NCI-H2081 (cell line): ENCODE data around the gene CPZ.
"Not testable (repeated sequence)": the region's sequence is repeated elsewhere in the genome, so short reads cannot be mapped to it uniquely, and the experiment has no call there.

Experiments
- DNase-seq, 2 experiments: peaks; one replicate each; lab custom pipeline; 2025; lab: John Stamatoyannopoulos, UW

The CPZ gene

DNA sequence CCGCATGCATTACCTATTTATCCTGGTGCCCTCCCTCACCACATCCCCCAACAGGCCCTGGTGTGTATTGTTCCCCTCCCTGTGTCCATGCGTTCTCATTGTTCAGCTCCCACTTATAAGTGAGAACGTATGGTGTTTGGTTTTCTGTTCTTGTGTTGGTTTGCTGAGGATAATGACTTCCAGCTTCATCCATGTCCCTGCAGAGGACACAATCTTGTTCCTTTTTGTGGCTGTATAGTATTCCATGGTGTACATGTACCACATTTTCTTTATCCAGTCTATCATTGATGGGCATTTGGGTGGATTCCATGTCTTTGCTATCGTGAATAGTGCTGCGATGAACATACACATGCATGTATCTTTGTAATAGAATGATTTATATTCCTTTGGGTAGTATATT, 61.6 kb downstream of the CPZ start:
- DNase-seq, result not testable (repeated sequence)

DNA sequence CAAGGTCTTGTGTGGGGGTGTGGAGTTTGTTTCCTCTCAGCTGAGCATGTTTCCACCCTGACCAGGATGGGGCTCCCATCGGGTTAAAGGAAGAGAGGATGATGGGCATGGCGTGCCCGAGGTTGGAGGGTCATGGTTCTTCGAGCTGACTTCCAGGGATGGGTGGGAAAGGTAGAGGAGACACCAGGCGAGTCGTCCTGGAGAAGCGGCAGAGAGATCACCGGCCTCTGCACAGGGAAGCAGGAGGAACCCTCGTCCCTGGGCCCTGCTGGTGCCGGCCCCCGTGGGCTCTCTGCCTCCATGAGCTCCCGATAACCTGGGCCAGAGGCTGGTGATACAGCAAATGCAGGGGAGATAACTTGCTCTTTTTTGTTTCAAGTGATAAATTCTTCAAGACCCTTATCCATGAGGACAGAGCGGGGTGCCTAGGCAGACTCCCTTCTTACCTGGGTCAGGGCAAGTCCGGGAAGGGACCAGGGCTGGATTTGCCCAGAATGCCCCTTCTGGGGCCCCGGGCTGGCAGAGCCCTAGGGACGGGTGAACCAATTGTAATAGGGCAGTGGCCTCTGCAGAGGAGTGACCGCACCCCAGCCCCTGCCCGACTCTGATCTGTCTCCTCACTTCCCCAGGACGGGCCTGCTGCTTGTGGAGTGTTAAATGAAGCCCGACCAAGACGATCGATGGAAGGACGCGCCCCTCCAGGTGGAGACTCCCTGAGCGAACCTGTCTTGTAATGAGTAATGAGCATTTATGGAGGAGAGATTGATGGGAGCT, 63.0 kb downstream of the CPZ start:
- DNase-seq, result no peak

GRCh38 chr4:8656185-8656517, 63.6 kb downstream of the CPZ start:
- no peak for DNase-seq

GRCh38 chr4:8656711-8657380, 64.3 kb downstream of the CPZ start:
- no peak for DNase-seq

GRCh38 chr4:8657381-8658088, 65.0 kb downstream of the CPZ start:
- no peak for DNase-seq

DNA sequence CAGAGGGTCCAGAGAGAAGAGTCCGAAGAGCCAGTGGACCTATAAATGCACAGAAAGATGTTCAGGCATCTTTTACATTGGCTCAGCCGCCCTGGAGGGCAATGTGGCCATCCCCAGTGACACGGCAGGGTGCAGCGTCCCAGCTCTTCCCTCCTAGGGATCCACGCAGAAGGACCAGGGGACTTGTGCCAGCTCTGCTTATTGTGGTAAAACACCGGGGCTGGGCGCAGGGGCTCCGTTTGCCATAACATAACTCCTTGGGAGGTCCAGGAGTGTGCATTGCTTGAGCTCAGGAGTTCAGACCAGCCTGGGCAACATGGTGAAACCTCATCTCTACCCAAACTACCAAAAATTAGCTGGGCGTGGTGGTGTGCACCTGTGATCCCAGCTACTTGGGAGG, 70.2 kb downstream of the CPZ start:
- DNase-seq, result no peak

DNA sequence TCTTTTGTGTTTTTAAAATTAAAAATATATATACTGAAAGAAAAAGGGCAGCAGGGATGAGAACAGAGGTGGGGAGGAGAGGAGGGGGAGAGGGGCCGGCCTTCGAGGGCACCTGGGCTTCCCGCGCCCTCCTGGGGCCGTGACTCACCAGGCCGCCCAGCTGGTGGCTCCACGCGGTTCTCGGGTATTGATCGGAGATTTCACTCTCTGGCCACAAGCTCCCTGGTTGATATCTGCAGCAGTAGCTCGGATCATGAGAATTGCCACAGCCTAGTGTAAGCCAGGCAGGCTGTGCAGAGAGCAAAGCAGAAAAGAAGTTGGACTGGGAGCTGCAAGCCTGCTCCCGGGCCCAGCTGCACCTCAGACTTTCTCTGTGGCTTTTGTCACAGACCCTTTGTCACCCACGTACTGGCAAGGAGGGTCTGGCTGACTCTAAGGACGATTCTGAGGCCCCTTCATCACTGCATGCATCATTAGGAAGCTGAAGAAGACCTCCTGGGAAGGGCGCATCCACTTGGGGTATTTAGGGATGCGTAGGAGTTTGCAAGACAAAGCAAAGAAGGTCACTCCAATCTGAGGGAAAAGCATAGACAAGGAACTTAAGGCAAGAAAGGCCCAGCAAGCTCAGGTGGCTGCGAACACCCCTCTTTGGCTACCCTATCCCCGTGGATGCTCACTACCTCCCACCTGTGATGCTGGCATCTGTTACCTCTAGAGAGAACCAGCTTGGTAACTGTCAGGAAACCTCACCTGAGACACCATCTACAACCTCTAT, 71.7 kb downstream of the CPZ start:
- no peak for DNase-seq

DNA sequence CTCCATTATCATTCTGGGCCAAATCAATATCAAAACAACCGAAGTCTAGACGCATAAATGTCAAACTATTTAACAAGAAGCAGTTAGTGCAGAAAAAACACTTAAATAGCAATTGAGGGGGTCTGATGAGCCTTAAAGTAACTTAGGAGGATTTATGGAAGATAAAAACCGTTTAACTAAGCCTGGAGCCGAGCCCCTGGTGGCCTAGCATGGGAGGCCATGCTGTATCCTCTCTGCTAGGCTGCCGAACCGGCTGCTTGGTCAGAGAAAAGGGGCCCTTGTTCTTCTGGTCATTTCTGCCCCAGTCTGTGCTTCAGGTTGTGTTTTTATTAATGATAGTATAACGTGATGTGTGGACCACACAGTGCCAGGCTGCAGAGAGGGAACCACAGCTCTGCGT, 72.4 kb downstream of the CPZ start:
- no peak for DNase-seq

- DNase-seq, result no peak
Observed at GRCh38 chr4:8665406-8666360, 73.1 kb downstream of the CPZ start.

- DNase-seq, result no peak
Observed at GRCh38 chr4:8666581-8666980, 74.0 kb downstream of the CPZ start.
